Activated B cell treated with CpG ODN at 0.5 μM for 24 hours (primary cell): ENCODE measurements around the gene GABRG3. TPM values are rescaled to one million over a fixed set of nuclear protein-coding genes. Genes with fewer than 3 reads are reported as not detected.

Source experiments
- ATAC-seq: fragments of 200-7000 bp; cut with Tn5 transposase; one replicate; pipeline ENCODE4 v1.10.0; 2021; ENCODE audit warnings: low read depth, mild to moderate bottlenecking, moderate library complexity
- CTCF ChIA-PET: fragments of 350-600 bp; sonication (Branson Sonifier 250); formaldehyde crosslinking; loops from one replicate; lab custom pipeline; 2021; ENCODE audit warnings: antibody characterized with exemption; lab: Charles Lee
- POLR2A ChIA-PET: fragments of 350-600 bp; sonication (Branson Sonifier 250); formaldehyde crosslinking; loops from one replicate; lab custom pipeline; 2021; ENCODE audit warnings: antibody characterized with exemption; lab: Charles Lee
- DNase-seq: peaks from one replicate; pipeline ENCODE4 v3.0.0; 2022
- H3K27ac Mint-ChIP-seq: one replicate; pipeline ENCODE4 v1.8.0; 2020; ENCODE audit warnings: mixed read lengths
- H3K27me3 Mint-ChIP-seq: one replicate; pipeline ENCODE4 v1.8.0; 2021; ENCODE audit warnings: mixed read lengths
- H3K36me3 Mint-ChIP-seq: one replicate; pipeline ENCODE4 v1.8.0; 2021; ENCODE audit warnings: low read depth, mixed read lengths
- H3K4me1 Mint-ChIP-seq: one replicate; pipeline ENCODE4 v1.8.0; 2021; ENCODE audit warnings: mixed read lengths
- H3K4me3 Mint-ChIP-seq: one replicate; pipeline ENCODE4 v1.8.0; 2020; ENCODE audit warnings: mild to moderate bottlenecking, mixed read lengths
- H3K9me3 Mint-ChIP-seq: one replicate; pipeline ENCODE4 v1.8.0; 2020; ENCODE audit warnings: mixed read lengths
- CTCF ChIP-seq: fragments of 200-600 bp; IDR thresholded peaks from one replicate; pipeline ENCODE4 v1.8.0; 2022; ENCODE audit warnings: antibody characterized with exemption, mild to moderate bottlenecking
- intact Hi-C: fragments of 100-400 bp; cut with micrococcal nuclease; formaldehyde crosslinking; loops from one replicate; pipeline ENCODE4 v1.15.1; 2024
- total RNA-seq: library from RNA; stranded (reverse); gene quantifications from 2 replicates; pipeline ENCODE4 v1.2.3, GENCODE V29; 2022

Gene GABRG3
- total RNA-seq, 1 donor from 2014 or later = not detected

- Mint-ChIP-seq H3K36me3 (no peaks in the 10 kb centered on the region), H3K4me1 (no peaks in the 10 kb centered on the region), H3K4me3 (no peak overlapping the region), H3K27ac (no peak overlapping the region), H3K27me3 (no peaks in the 10 kb centered on the region), H3K9me3 (peaks cover 3% of the 10 kb centered on the region)
- TF ChIP-seq CTCF = no peak
- DNase-seq (no peak), ATAC-seq (no peak)
- intact Hi-C loops = no loop called here
- POLR2A ChIA-PET = no interaction called here
- CTCF ChIA-PET = no interaction called here
These were observed 71.7 kb downstream of the GABRG3 start for GRCh38 chr15:27042646-27043045.

GRCh38 chr15:27043770-27044169 lies 72.8 kb downstream of the GABRG3 start:
- ChIA-PET CTCF (interaction anchor here (0.5 kb wide), 1 partner anchor 14 kb away, joined by 3 read pairs; no protein-coding TSS in a partner anchor), POLR2A (no interaction called here)
- DNase-seq = no peak
- H3K27me3 Mint-ChIP-seq = no peaks in the 10 kb centered on the region
- intact Hi-C loops = no loop called here
- H3K4me3 Mint-ChIP-seq = no peak overlapping the region
- ATAC-seq = no peak
- no peaks in the 10 kb centered on the region for H3K36me3 Mint-ChIP-seq
- no peak overlapping the region for H3K27ac Mint-ChIP-seq
- peaks cover 3% of the 10 kb centered on the region for H3K9me3 Mint-ChIP-seq
- no peaks in the 10 kb centered on the region for H3K4me1 Mint-ChIP-seq
- TF ChIP-seq CTCF = no peak

GRCh38 chr15:27045796-27046195 lies 74.8 kb downstream of the GABRG3 start:
- ATAC-seq (no peak), DNase-seq (no peak)
- intact Hi-C loops = no loop called here
- Mint-ChIP-seq H3K9me3 (peaks cover 3% of the 10 kb centered on the region), H3K4me1 (no peaks in the 10 kb centered on the region), H3K36me3 (no peaks in the 10 kb centered on the region), H3K27me3 (no peaks in the 10 kb centered on the region), H3K27ac (no peak overlapping the region), H3K4me3 (no peak overlapping the region)
- ChIA-PET POLR2A (no interaction called here), CTCF (no interaction called here)
- no peak for TF ChIP-seq CTCF

- H3K9me3 Mint-ChIP-seq = peaks cover 3% of the 10 kb centered on the region
- no peaks in the 10 kb centered on the region for H3K4me1 Mint-ChIP-seq
- no peaks in the 10 kb centered on the region for H3K27me3 Mint-ChIP-seq
- no peak overlapping the region for H3K27ac Mint-ChIP-seq
- ATAC-seq (no peak), DNase-seq (no peak)
- H3K36me3 Mint-ChIP-seq = no peaks in the 10 kb centered on the region
- no peak overlapping the region for H3K4me3 Mint-ChIP-seq
- TF ChIP-seq CTCF = no peak
- ChIA-PET POLR2A (no interaction called here), CTCF (no interaction called here)
- intact Hi-C loops = no loop called here
These were observed 75.9 kb downstream of the GABRG3 start for GRCh38 chr15:27046880-27047279.

GRCh38 chr15:27050163-27050562 lies 79.2 kb downstream of the GABRG3 start:
- Mint-ChIP-seq H3K4me3 (no peak overlapping the region), H3K9me3 (peaks cover 3% of the 10 kb centered on the region), H3K27ac (no peak overlapping the region), H3K4me1 (no peaks in the 10 kb centered on the region), H3K36me3 (no peaks in the 10 kb centered on the region), H3K27me3 (no peaks in the 10 kb centered on the region)
- no peak for DNase-seq
- CTCF ChIA-PET = interaction anchor here (1.3 kb wide), 1 partner anchor 9 kb away, joined by 3 read pairs; no protein-coding TSS in a partner anchor
- no peak for TF ChIP-seq CTCF
- ATAC-seq = no peak
- POLR2A ChIA-PET = no interaction called here
- intact Hi-C loops = no loop called here
